ENCODE data around the gene AGPAT1.

- no peak for TF ChIP-seq POLR2A (IDR thresholded peaks at IDR 0.05; ENCODE audit: low read length)
- no peak for TF ChIP-seq GATA1 (IDR thresholded peaks at IDR 0.05; ENCODE audit: low read depth, low read length)
These were observed 49.0 kb downstream of the AGPAT1 start for GRCh38 chr6:32126880-32127279.

All from erythroblast (primary cell).